ENCODE measurements around the gene MAN2A1.

Gene MAN2A1

GRCh38 chr5:109694451-109694891, 4.7 kb downstream of the MAN2A1 start:
- Histone ChIP-seq H3K9me3 (replicated peaks; ENCODE audit: insufficient read depth, low read length) (no peaks in the 10 kb centered on the region), H3K9me2 (replicated peaks; ENCODE audit: insufficient read depth, low read length) (no peaks in the 10 kb centered on the region), H3K79me2 (ENCODE audit: low read length) (peaks cover 98% of the 10 kb centered on the region), H2AFZ (ENCODE audit: low read length) (no peak overlapping the region), H3F3A (ENCODE audit: insufficient read depth, low read length) (peaks cover 79% of the 10 kb centered on the region), H4K20me1 (ENCODE audit: insufficient read depth, low read length) (no peaks in the 10 kb centered on the region), H3K4me3 (ENCODE audit: low read length) (peak overlapping the region; percentile 94), H3K9ac (ENCODE audit: low read length) (peak overlapping the region; percentile 73), H3K27me3 (replicated peaks; ENCODE audit: insufficient read depth, low read length) (no peaks in the 10 kb centered on the region), H3K27ac (ENCODE audit: low read length) (peak overlapping the region; percentile 92), H3K4me1 (ENCODE audit: low read length) (peaks cover 30% of the 10 kb centered on the region), H3K4me2 (ENCODE audit: low read depth, low read length) (peak overlapping the region; percentile 95), H3K36me3 (replicated peaks; ENCODE audit: insufficient read depth, low read length) (peaks cover 4% of the 10 kb centered on the region; the same call in 1 of the 2 replicates)
- no peak for TF ChIP-seq CTCF (IDR thresholded peaks at IDR 0.05; ENCODE audit: low read length)
- no peak for TF ChIP-seq EZH2phosphoT487 (IDR thresholded peaks at IDR 0.05; ENCODE audit: low read length)
- TF ChIP-seq EZH2 (optimal IDR thresholded peaks at IDR 0.05; ENCODE audit: low read depth, low read length), result no peak
- DNase-seq, result no peak

DNA sequence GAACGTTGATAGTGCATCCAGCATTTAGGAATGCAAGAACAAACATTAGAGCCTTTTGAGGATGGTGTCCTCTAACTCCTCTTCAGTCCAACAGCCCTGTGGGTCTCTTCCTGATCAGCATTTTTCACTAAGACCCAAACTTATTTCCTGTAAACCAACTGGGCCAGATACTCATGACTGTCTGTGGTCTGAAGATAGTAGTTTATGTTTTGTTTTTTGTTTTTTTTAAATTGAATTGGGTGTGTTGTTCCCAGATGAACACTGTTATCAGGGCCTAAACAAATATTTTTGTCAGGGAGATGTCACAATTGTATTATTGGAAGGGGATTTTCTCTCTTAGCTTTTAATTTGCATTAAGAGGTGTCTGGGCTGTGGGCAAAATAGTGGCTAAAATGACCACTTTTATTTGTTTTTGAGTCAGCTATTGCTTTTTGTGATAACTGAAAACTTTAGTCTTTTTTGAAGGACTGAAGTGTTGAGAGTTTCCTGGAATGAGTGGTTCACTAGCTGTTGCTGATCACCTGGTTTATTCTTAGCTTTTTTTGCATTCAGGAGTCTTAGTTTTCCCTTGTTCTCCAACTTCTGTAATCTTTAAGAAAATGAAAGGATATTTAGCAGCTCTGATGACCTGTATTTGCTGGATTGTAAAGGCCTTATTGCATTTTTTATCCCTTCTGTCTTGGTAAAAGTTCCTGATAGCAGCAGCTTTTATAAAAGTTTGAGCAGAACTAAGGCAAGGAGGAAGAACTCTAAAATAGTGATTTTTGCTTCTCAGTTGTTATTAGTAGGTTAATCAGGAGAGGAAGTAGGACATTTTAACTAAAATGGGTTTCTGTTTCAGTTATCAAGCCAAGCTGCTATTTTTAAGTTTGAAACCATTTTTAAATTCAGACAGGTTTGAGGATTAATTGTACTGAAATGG, 5.5 kb downstream of the MAN2A1 start:
- H3K27me3 ChIP-seq (replicated peaks; ENCODE audit: insufficient read depth, low read length), result no peaks in the 10 kb centered on the region
- H3K9me3 ChIP-seq (replicated peaks; ENCODE audit: insufficient read depth, low read length), result no peaks in the 10 kb centered on the region
- peaks cover 100% of the 10 kb centered on the region for H3K79me2 ChIP-seq (ENCODE audit: low read length)
- peak; percentile 71 for DNase-seq
- peak overlapping the region; percentile 94 for H3K4me3 ChIP-seq (ENCODE audit: low read length)
- peaks cover 4% of the 10 kb centered on the region; the same call in 1 of the 2 replicates for H3K36me3 ChIP-seq (replicated peaks; ENCODE audit: insufficient read depth, low read length)
- H3K9ac ChIP-seq (ENCODE audit: low read length), result peak overlapping the region; percentile 73
- peaks cover 75% of the 10 kb centered on the region for H3F3A ChIP-seq (ENCODE audit: insufficient read depth, low read length)
- H3K4me2 ChIP-seq (ENCODE audit: low read depth, low read length), result peak overlapping the region; percentile 95
- peak overlapping the region; percentile 92 for H3K27ac ChIP-seq (ENCODE audit: low read length)
- no peak overlapping the region for H2AFZ ChIP-seq (ENCODE audit: low read length)
- H4K20me1 ChIP-seq (ENCODE audit: insufficient read depth, low read length), result no peaks in the 10 kb centered on the region; the same call in 1 of the 2 replicates
- H3K9me2 ChIP-seq (replicated peaks; ENCODE audit: insufficient read depth, low read length), result no peaks in the 10 kb centered on the region
- peaks cover 38% of the 10 kb centered on the region for H3K4me1 ChIP-seq (ENCODE audit: low read length)
- TF ChIP-seq EZH2phosphoT487 (IDR thresholded peaks at IDR 0.05; ENCODE audit: low read length) (no peak), CTCF (IDR thresholded peaks at IDR 0.05; ENCODE audit: low read length) (no peak), EZH2 (optimal IDR thresholded peaks at IDR 0.05; ENCODE audit: low read depth, low read length) (no peak)

DNA sequence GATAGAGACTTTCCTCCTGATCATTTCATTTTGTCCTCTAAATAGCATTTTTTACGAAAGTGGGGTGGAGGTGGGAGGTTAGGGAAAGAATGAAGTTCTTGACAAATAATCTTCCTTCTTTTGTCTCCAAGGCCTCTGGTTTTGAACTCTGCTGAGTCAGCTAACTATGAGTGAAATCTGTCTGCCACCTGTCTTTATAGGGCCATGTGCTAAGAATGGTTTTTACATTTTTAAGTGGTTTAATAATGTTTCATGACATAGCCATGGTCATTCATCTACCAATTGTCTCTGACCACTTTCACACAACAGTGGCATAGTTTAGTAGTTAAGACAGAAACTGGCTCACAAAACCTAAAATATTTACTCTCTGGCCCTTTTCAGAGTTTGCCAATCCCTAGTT, 7.6 kb downstream of the MAN2A1 start:
- peak overlapping the region; percentile 73; the same call in 1 of the 2 replicates for H3K9ac ChIP-seq (ENCODE audit: low read length)
- TF ChIP-seq CTCF (IDR thresholded peaks at IDR 0.05; ENCODE audit: low read length), result no peak
- H3K27me3 ChIP-seq (replicated peaks; ENCODE audit: insufficient read depth, low read length), result no peaks in the 10 kb centered on the region
- peaks cover 100% of the 10 kb centered on the region for H3K79me2 ChIP-seq (ENCODE audit: low read length)
- DNase-seq, result peak; percentile 77
- H3K9me3 ChIP-seq (replicated peaks; ENCODE audit: insufficient read depth, low read length), result no peaks in the 10 kb centered on the region
- H4K20me1 ChIP-seq (ENCODE audit: insufficient read depth, low read length), result peaks cover 9% of the 10 kb centered on the region; the same call in 1 of the 2 replicates
- no peak overlapping the region for H2AFZ ChIP-seq (ENCODE audit: low read length)
- H3K9me2 ChIP-seq (replicated peaks; ENCODE audit: insufficient read depth, low read length), result no peaks in the 10 kb centered on the region
- H3K4me1 ChIP-seq (ENCODE audit: low read length), result peaks cover 55% of the 10 kb centered on the region
- H3K4me2 ChIP-seq (ENCODE audit: low read depth, low read length), result peak overlapping the region; percentile 95
- H3K4me3 ChIP-seq (ENCODE audit: low read length), result peak overlapping the region; percentile 94
- peaks cover 57% of the 10 kb centered on the region for H3F3A ChIP-seq (ENCODE audit: insufficient read depth, low read length)
- H3K27ac ChIP-seq (ENCODE audit: low read length), result peak overlapping the region; percentile 92
- peaks cover 1% of the 10 kb centered on the region; the same call in 1 of the 2 replicates for H3K36me3 ChIP-seq (replicated peaks; ENCODE audit: insufficient read depth, low read length)

Data from MM.1S (cell line).